MCF 10A (cell line): ENCODE measurements around the gene OR2W1. TPM values are rescaled to one million over a fixed set of nuclear protein-coding genes. Genes with fewer than 3 reads are reported as not detected.

ENCODE experiments used
- Bru-seq: library from RNA; stranded (reverse); fragments of 400-500 nt; gene quantifications from one replicate; lab custom pipeline; 2021; lab: Mats Ljungman, UMichigan
- BruChase-seq, 2 experiments: library from RNA; stranded (reverse); fragments of 400-500 nt; gene quantifications; one replicate each; lab custom pipeline; 2021; lab: Mats Ljungman, UMichigan
- BruUV-seq: library from RNA; stranded (reverse); fragments of 400-500 nt; replicated peaks from 2 replicates; lab custom pipeline; 2021; lab: Mats Ljungman, UMichigan
- CTCF ChIA-PET: fragments of 300-600 bp; sonication (Branson Sonifier 250); formaldehyde crosslinking; extraction: SDS; loops from one replicate; lab custom pipeline; 2021; ENCODE audit warnings: antibody characterized with exemption, inconsistent platforms; lab: Yijun Ruan, JAX
- POLR2A ChIA-PET: fragments of 300-600, 350-650 bp; sonication (Branson Sonifier 250); formaldehyde crosslinking; extraction: SDS; loops from one replicate; lab custom pipeline; 2020; ENCODE audit warnings: antibody characterized with exemption, inconsistent platforms; lab: Yijun Ruan, JAX
- DNase-seq: peaks from one replicate; pipeline ENCODE4 v3.0.0-alpha.2; 2018; ENCODE audit not compliant: unreplicated experiment
- H3K27ac Mint-ChIP-seq: one replicate; pipeline ENCODE4 v1.8.0; 2022; ENCODE audit warnings: mild to moderate bottlenecking, low read depth, mixed read lengths; ENCODE audit not compliant: unreplicated experiment
- H3K27me3 Mint-ChIP-seq: one replicate; pipeline ENCODE4 v1.8.0; 2022; ENCODE audit warnings: mixed read lengths; ENCODE audit not compliant: insufficient read depth, unreplicated experiment
- H3K36me3 Mint-ChIP-seq: one replicate; pipeline ENCODE4 v1.8.0; 2022; ENCODE audit warnings: mild to moderate bottlenecking, moderate library complexity, mixed read lengths; ENCODE audit not compliant: insufficient read depth, unreplicated experiment
- H3K4me1 Mint-ChIP-seq: one replicate; pipeline ENCODE4 v1.8.0; 2022; ENCODE audit warnings: mixed read lengths; ENCODE audit not compliant: insufficient read depth, unreplicated experiment
- H3K4me3 Mint-ChIP-seq: one replicate; pipeline ENCODE4 v1.8.0; 2022; ENCODE audit warnings: mild to moderate bottlenecking, moderate library complexity, mixed read lengths; ENCODE audit not compliant: unreplicated experiment
- H3K9me3 Mint-ChIP-seq: one replicate; pipeline ENCODE4 v1.8.0; 2022; ENCODE audit warnings: mixed read lengths; ENCODE audit not compliant: unreplicated experiment
- intact Hi-C: fragments of 100-400 bp; cut with micrococcal nuclease; formaldehyde crosslinking; loops from 2 replicates; pipeline ENCODE4 v1.14.1; 2022
- long read RNA-seq: library from polyadenylated mRNA; stranded (forward); transcript quantifications from one replicate; pipeline ENCODE4 v2.0.0, GENCODE V29; 2022
- total RNA-seq: library from RNA; stranded (reverse); gene quantifications from 2 replicates; pipeline ENCODE4 v1.2.3, GENCODE V29; 2022
- TF ChIP-seq, protein P1 (sequence below): fragments of 200-600 bp; IDR thresholded peaks from one replicate; pipeline ENCODE4 v1.8.0; 2022; ENCODE audit warnings: antibody characterized with exemption, mild to moderate bottlenecking; ENCODE audit not compliant: unreplicated experiment

The OR2W1 gene
- total RNA-seq = not detected in 2 replicates
- Bru-seq, nascent RNA = not detected
- BruChase-seq, experiment 1, labeled RNA remaining after a 6-hour chase = not detected
- not detected for BruChase-seq, experiment 2, labeled RNA remaining after a 2-hour chase
- long read RNA-seq = 0 reads

DNA sequence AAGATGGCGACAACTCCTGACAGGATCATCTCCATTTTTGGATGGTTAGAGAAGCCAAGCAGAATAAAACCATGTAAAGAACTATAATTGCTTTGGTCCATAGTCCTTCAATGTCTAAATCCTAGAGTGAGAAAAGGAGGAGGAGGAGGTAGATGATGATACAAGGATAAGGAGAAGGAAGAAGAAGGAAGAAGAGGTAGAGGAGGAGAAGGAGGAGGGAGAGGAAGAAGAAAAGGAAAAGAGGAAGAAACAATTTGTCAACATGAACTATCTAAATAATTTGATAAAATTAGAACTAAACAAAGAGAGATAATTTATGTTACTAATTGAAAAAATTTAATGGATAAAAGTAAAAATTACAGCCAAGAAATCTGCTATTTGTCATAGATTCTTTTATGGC is at the start of gene OR2W1:
Gene OR2W1, minus strand, starts transcription at position 101 of the 400 bp plus-strand sequence. Its CDS starts 0 bp downstream, at position 101.
- ChIA-PET CTCF (no interaction called here), POLR2A (no interaction called here)
- Mint-ChIP-seq H3K27me3 (peaks cover 79% of the 10 kb centered on the region), H3K4me3 (no peak within 1 kb of the TSS), H3K9me3 (no peaks in the 10 kb centered on the region), H3K36me3 (no peaks in the 10 kb centered on the region), H3K27ac (no peak within 1 kb of the TSS), H3K4me1 (no peaks in the 10 kb centered on the region)
- no peak for DNase-seq
- no TSS peak for BruUV-seq
- intact Hi-C loops = no loop called here
- TF ChIP-seq, protein P1, sequence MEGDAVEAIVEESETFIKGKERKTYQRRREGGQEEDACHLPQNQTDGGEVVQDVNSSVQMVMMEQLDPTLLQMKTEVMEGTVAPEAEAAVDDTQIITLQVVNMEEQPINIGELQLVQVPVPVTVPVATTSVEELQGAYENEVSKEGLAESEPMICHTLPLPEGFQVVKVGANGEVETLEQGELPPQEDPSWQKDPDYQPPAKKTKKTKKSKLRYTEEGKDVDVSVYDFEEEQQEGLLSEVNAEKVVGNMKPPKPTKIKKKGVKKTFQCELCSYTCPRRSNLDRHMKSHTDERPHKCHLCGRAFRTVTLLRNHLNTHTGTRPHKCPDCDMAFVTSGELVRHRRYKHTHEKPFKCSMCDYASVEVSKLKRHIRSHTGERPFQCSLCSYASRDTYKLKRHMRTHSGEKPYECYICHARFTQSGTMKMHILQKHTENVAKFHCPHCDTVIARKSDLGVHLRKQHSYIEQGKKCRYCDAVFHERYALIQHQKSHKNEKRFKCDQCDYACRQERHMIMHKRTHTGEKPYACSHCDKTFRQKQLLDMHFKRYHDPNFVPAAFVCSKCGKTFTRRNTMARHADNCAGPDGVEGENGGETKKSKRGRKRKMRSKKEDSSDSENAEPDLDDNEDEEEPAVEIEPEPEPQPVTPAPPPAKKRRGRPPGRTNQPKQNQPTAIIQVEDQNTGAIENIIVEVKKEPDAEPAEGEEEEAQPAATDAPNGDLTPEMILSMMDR = no peak

DNA sequence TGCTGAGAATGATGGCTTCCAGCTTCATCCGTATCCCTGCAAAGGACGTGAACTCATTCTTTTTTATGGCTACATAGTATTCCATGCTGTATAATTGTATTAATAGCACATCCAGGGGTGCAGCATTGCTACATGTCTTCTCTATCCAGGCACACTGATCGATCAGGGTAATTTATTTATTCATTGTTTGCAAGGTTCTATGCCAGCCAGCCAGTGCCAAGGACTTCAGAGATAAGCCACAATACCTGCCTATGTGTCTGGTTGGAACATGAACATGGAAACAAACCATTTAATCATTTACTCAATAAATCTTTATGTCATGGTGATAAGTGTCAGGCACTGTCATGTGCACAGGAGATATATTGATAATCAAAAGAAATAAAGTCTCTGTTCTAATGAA is 48.0 kb upstream of the OR2W1 start:
- POLR2A ChIA-PET = no interaction called here
- no peak for DNase-seq
- H3K4me3 Mint-ChIP-seq = no peak overlapping the region
- no peak overlapping the region for H3K27ac Mint-ChIP-seq
- BruUV-seq = no TSS peak
- no peaks in the 10 kb centered on the region for H3K36me3 Mint-ChIP-seq
- H3K4me1 Mint-ChIP-seq = no peaks in the 10 kb centered on the region
- TF ChIP-seq, protein P1 = no peak
- intact Hi-C loops = no loop called here
- H3K9me3 Mint-ChIP-seq = no peaks in the 10 kb centered on the region
- CTCF ChIA-PET = no interaction called here
- H3K27me3 Mint-ChIP-seq = peaks cover 63% of the 10 kb centered on the region

GRCh38 chr6:29087213-29087612 is 42.2 kb upstream of the OR2W1 start, which contains the start of gene OR2B3:
Gene OR2B3 (minus strand): TSS chr6:29087313. CDS start chr6:29087248, 65 bp downstream.
- BruUV-seq = no TSS peak
- POLR2A ChIA-PET = no interaction called here
- intact Hi-C loops = no loop called here
- TF ChIP-seq, protein P1 = no peak
- Mint-ChIP-seq H3K4me1 (no peaks in the 10 kb centered on the region), H3K4me3 (no peak within 1 kb of the TSS), H3K9me3 (no peaks in the 10 kb centered on the region), H3K27ac (no peak within 1 kb of the TSS), H3K27me3 (peaks cover 72% of the 10 kb centered on the region), H3K36me3 (no peaks in the 10 kb centered on the region)
- CTCF ChIA-PET = no interaction called here
- DNase-seq = no peak

DNA sequence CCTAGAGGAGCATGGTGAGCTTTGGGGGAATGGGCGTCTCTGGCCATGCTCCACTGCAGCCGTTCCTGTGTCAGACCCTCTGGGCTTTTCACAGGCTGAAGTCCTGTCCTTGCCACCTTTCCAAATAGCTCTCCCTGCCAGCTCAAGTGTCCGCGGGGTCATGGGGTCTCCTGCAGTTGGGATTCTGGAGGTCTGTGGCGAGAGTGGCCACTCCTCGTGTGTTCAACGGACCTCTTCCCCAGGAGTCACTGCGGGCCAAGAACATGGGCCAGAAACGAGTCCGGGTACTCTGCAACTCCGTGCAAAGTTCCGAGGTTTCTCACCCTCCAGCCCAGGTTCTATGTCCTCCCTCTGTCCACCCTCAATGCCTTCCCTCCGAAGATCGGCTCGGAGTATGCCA is 37.5 kb upstream of the OR2W1 start:
- POLR2A ChIA-PET = no interaction called here
- intact Hi-C loops = no loop called here
- no peaks in the 10 kb centered on the region for H3K4me1 Mint-ChIP-seq
- peaks cover 45% of the 10 kb centered on the region for H3K27me3 Mint-ChIP-seq
- H3K4me3 Mint-ChIP-seq = no peak overlapping the region
- H3K36me3 Mint-ChIP-seq = no peaks in the 10 kb centered on the region
- no peaks in the 10 kb centered on the region for H3K9me3 Mint-ChIP-seq
- BruUV-seq = no TSS peak
- CTCF ChIA-PET = no interaction called here
- TF ChIP-seq, protein P1 = no peak
- H3K27ac Mint-ChIP-seq = no peak overlapping the region
- no peak for DNase-seq
